ENCODE measurements around the gene SLC25A38. TPM values are rescaled to one million over a fixed set of nuclear protein-coding genes. Genes with fewer than 3 reads are reported as not detected.

Gene SLC25A38
- total RNA-seq, 1 experiment from 2014 or later = 29.7 TPM

- Histone ChIP-seq H3K4me2 (ENCODE audit: low read length) (no peak overlapping the region), H3K79me2 (ENCODE audit: low read length) (no peaks in the 10 kb centered on the region), H4K20me1 (ENCODE audit: low read length) (no peaks in the 10 kb centered on the region), H3K9me2 (replicated peaks; ENCODE audit: low read length) (no peaks in the 10 kb centered on the region), H3K27me3 (ENCODE audit: low read length) (no peaks in the 10 kb centered on the region), H3K9ac (ENCODE audit: low read length) (no peak overlapping the region), H3K4me1 (ENCODE audit: insufficient read depth, low read length) (no peaks in the 10 kb centered on the region), H3K4me3 (ENCODE audit: low read length) (no peak overlapping the region), H2AFZ (ENCODE audit: low read length) (no peak overlapping the region), H3K36me3 (ENCODE audit: low read depth, low read length) (no peaks in the 10 kb centered on the region), H3K27ac (ENCODE audit: low read length) (no peak overlapping the region), H3F3A (ENCODE audit: low read length, unreplicated experiment) (peaks cover 2% of the 10 kb centered on the region), H3K9me3 (ENCODE audit: low read length) (no peaks in the 10 kb centered on the region)
- ChIA-PET CTCF (no interaction called here), POLR2A (ENCODE audit: unreplicated experiment) (no interaction called here)
- TF ChIP-seq CTCF (conservative IDR thresholded peaks at IDR 0.05; ENCODE audit: low read depth, low read length) (no peak), EZH2 (IDR thresholded peaks at IDR 0.05; ENCODE audit: low read length, unreplicated experiment) (no peak), EZH2phosphoT487 (IDR thresholded peaks at IDR 0.05; ENCODE audit: borderline replicate concordance, low read length) (no peak)
- ATAC-seq (no peak), DNase-seq (no peak)
- no TSS peak for BruUV-seq (replicated peaks)
- intact Hi-C loops (cut with micrococcal nuclease) = no loop called here
These were observed 37.4 kb downstream of the SLC25A38 start for GRCh38 chr3:39420543-39420942.

GRCh38 chr3:39423436-39423970, 40.3 kb downstream of the SLC25A38 start:
- intact Hi-C loops (cut with micrococcal nuclease) = no loop called here
- ChIA-PET CTCF (no interaction called here), POLR2A (ENCODE audit: unreplicated experiment) (no interaction called here)
- no peaks in the 10 kb centered on the region for H3K9me2 ChIP-seq (replicated peaks; ENCODE audit: low read length)
- no peaks in the 10 kb centered on the region for H3K79me2 ChIP-seq (ENCODE audit: low read length)
- no peaks in the 10 kb centered on the region for H3K9me3 ChIP-seq (ENCODE audit: low read length)
- H3F3A ChIP-seq (ENCODE audit: low read length, unreplicated experiment) = no peaks in the 10 kb centered on the region
- no peak overlapping the region for H3K4me2 ChIP-seq (ENCODE audit: low read length)
- DNase-seq (no peak), ATAC-seq (no peak)
- H4K20me1 ChIP-seq (ENCODE audit: low read length) = no peaks in the 10 kb centered on the region
- H3K27me3 ChIP-seq (ENCODE audit: low read length) = no peaks in the 10 kb centered on the region
- TF ChIP-seq EZH2phosphoT487 (IDR thresholded peaks at IDR 0.05; ENCODE audit: borderline replicate concordance, low read length) = no peak
- no peak overlapping the region for H2AFZ ChIP-seq (ENCODE audit: low read length)
- no peak overlapping the region for H3K4me3 ChIP-seq (ENCODE audit: low read length)
- BruUV-seq (replicated peaks) = no TSS peak
- H3K27ac ChIP-seq (ENCODE audit: low read length) = no peak overlapping the region
- H3K9ac ChIP-seq (ENCODE audit: low read length) = no peak overlapping the region
- H3K4me1 ChIP-seq (ENCODE audit: insufficient read depth, low read length) = no peaks in the 10 kb centered on the region
- H3K36me3 ChIP-seq (ENCODE audit: low read depth, low read length) = no peaks in the 10 kb centered on the region

- Histone ChIP-seq H3K9me3 (ENCODE audit: low read length) (no peaks in the 10 kb centered on the region), H3K4me3 (ENCODE audit: low read length) (no peak overlapping the region), H3K9ac (ENCODE audit: low read length) (no peak overlapping the region), H3K9me2 (replicated peaks; ENCODE audit: low read length) (no peaks in the 10 kb centered on the region), H3K27me3 (ENCODE audit: low read length) (no peaks in the 10 kb centered on the region), H3K4me2 (ENCODE audit: low read length) (no peak overlapping the region), H4K20me1 (ENCODE audit: low read length) (no peaks in the 10 kb centered on the region), H3K36me3 (ENCODE audit: low read depth, low read length) (no peaks in the 10 kb centered on the region), H3K27ac (ENCODE audit: low read length) (no peak overlapping the region), H3F3A (ENCODE audit: low read length, unreplicated experiment) (no peaks in the 10 kb centered on the region), H3K4me1 (ENCODE audit: insufficient read depth, low read length) (no peaks in the 10 kb centered on the region), H3K79me2 (ENCODE audit: low read length) (no peaks in the 10 kb centered on the region), H2AFZ (ENCODE audit: low read length) (no peak overlapping the region)
- ChIA-PET CTCF (no interaction called here), POLR2A (ENCODE audit: unreplicated experiment) (no interaction called here)
- BruUV-seq (replicated peaks) = no TSS peak
- DNase-seq = no peak
- TF ChIP-seq EZH2 (IDR thresholded peaks at IDR 0.05; ENCODE audit: low read length, unreplicated experiment) (no peak), EZH2phosphoT487 (IDR thresholded peaks at IDR 0.05; ENCODE audit: borderline replicate concordance, low read length) (no peak), CTCF (conservative IDR thresholded peaks at IDR 0.05; ENCODE audit: low read depth, low read length) (no peak)
- intact Hi-C loops (cut with micrococcal nuclease) = no loop called here
- ATAC-seq = no peak
These were observed 43.1 kb downstream of the SLC25A38 start for GRCh38 chr3:39426312-39426711.

All from PC-3 (cell line).